Tibial nerve (tissue), 4 donors: ENCODE results near the gene CREBRF. TPM values are rescaled to one million over a fixed set of nuclear protein-coding genes. Genes with fewer than 3 reads are reported as not detected.

Experiments
- DNase-seq, 2 donors: peaks; one replicate each; pipeline ENCODE4 v3.0.0-alpha.2; 2019; ENCODE audit warnings: low spot score in 2 of 2
- H3K27ac ChIP-seq, 4 donors: fragments of 200-600 bp; sonication (generic) in 3 of 4; one replicate each; pipeline ENCODE4 v1.5.1; 2017 to 2019; ENCODE audit warnings: mild to moderate bottlenecking in 1 of 4
- H3K27me3 ChIP-seq, 2 donors: fragments of 200-600 bp; sonication (generic) in 1 of 2; one replicate each; pipeline versions ENCODE4 v1.5.1 to v1.6.0; 2017 to 2019
- H3K36me3 ChIP-seq, 3 donors: fragments of 200-600 bp; sonication (generic); one replicate each; pipeline ENCODE4 v1.5.1; 2018 to 2019
- H3K4me1 ChIP-seq, 4 donors: fragments of 200-600 bp; sonication (generic) in 3 of 4; one replicate each; pipeline ENCODE4 v1.5.1; 2017 to 2019
- H3K4me3 ChIP-seq, 4 donors: fragments of 200-600 bp; sonication (generic) in 3 of 4; one replicate each; pipeline ENCODE4 v1.5.1; 2017 to 2019; ENCODE audit warnings: mild to moderate bottlenecking in 1 of 4, moderate library complexity in 1 of 4
- H3K9me3 ChIP-seq, 4 donors: fragments of 200-600 bp; sonication (generic) in 3 of 4; one replicate each; pipeline ENCODE4 v1.5.1; 2017 to 2019
- EP300 ChIP-seq, 2 donors: sonication (generic); formaldehyde crosslinking; IDR thresholded peaks; one replicate each; pipeline ENCODE4 v1.6.1; 2017; ENCODE audit warnings: antibody characterized with exemption in 2 of 2, mild to moderate bottlenecking in 1 of 2
- POLR2A ChIP-seq, 2 donors: fragments of 450-650 bp; IDR thresholded peaks; one replicate each; pipeline ENCODE4 v1.6.1; 2017; ENCODE audit warnings: antibody characterized with exemption in 2 of 2, mild to moderate bottlenecking in 2 of 2, moderate library complexity in 2 of 2
- WGBS, 2 donors: methylation state at CpG; one replicate each; pipeline ENCODE4 v1.1.5; 2018; 5-methylcytosine and 5-hydroxymethylcytosine counted together
- total RNA-seq, 4 donors: library from RNA; depleted of rRNA; stranded (reverse); fragments of >200 nt; gene quantifications; one replicate each; pipeline ENCODE4 v1.1.0, GENCODE V29; 2016
- TF ChIP-seq, protein P1 (sequence below), 5 experiments: fragments of 200-600 bp in 3 of 5; fragments of 450-650 bp in 2 of 5; sonication (generic) in 3 of 5; IDR thresholded peaks; one replicate each; pipeline ENCODE4 v1.5.1; 2016 to 2019; ENCODE audit warnings: antibody characterized with exemption in 5 of 5, mild to moderate bottlenecking in 3 of 5, moderate library complexity in 2 of 5

CREBRF gene
- total RNA-seq, 4 donors from 2014 or later = 31.2 to 46.3 (median 40.5) TPM

DNA sequence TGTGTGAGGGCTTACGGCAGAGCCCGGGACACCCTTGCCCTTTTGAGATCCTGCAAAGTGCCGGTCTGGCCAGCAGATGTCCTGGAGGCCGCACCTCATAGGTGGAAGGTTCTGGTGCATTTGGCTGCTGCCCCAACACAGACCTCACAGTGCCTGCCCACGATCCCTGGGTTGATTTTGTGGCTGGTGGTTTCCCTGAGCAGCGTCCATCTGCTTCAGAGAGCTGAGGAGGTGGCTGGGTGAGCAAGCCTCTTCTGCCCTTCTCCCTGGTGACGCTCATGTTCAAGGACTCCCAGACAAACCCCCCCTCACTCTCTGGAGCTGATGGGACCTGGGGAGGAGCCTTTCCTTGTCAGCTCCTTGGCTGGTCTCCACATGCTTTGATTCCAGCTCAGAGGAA lies 107.1 kb downstream of the CREBRF start:
- Histone ChIP-seq H3K27me3 (no peaks in the 10 kb centered on the region), H3K9me3 (no peaks in the 10 kb centered on the region), H3K4me3 (no peak overlapping the region), H3K36me3 (peaks cover 0 to 69% (median 3%) of the 10 kb centered on the region in 3 donors), H3K4me1 (no peaks in the 10 kb centered on the region), H3K27ac (no peak overlapping the region)
- DNase-seq = no peak
- no peak for TF ChIP-seq EP300 (IDR thresholded peaks at IDR 0.05)
- no peak for TF ChIP-seq POLR2A (IDR thresholded peaks at IDR 0.05)
- TF ChIP-seq, protein P1, sequence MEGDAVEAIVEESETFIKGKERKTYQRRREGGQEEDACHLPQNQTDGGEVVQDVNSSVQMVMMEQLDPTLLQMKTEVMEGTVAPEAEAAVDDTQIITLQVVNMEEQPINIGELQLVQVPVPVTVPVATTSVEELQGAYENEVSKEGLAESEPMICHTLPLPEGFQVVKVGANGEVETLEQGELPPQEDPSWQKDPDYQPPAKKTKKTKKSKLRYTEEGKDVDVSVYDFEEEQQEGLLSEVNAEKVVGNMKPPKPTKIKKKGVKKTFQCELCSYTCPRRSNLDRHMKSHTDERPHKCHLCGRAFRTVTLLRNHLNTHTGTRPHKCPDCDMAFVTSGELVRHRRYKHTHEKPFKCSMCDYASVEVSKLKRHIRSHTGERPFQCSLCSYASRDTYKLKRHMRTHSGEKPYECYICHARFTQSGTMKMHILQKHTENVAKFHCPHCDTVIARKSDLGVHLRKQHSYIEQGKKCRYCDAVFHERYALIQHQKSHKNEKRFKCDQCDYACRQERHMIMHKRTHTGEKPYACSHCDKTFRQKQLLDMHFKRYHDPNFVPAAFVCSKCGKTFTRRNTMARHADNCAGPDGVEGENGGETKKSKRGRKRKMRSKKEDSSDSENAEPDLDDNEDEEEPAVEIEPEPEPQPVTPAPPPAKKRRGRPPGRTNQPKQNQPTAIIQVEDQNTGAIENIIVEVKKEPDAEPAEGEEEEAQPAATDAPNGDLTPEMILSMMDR (IDR thresholded peaks at IDR 0.05) = no peak
- WGBS, 2 donors = 72 to 78% methylated on average over 7 of the region's 7 CpGs

DNA sequence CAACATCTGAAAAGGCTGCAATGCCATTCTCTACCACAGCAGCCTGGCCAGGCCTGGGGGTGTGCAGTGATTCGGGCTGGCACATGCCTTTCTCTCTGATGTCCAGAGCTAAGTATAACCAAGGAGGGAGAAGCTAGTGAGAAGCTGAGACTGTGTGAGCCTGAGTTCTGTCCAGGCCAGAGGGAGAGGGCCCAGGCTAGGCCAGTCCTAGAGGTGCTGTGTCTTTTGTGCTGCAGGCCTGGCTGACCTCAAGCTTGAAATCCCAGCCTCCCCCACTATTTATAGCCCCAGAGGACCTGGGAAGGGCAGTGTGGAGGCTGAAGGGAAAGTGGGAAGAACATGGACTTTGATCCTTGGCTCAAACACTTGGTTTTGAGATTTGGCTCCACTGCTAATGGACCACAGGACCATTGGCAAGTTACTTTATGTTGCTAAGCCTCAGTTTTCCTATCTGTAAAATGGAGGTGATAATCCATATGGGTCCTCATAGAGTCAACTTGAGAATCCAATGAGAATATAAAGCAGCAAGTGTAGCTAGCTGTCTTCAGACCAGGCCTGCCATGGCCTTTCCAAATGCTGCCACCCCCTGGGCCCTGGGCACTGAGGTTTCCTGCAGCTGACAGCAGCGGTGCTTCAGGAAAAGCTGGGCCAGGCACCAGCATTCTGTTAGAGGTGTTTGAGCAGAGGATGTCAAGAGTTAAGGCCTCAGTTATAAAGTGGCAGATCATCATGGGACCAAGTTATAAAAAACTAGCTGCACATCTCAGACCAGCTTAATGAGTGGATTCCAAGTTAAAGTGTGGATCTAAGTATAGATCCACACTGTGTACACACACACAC lies 109.2 kb downstream of the CREBRF start:
- Histone ChIP-seq H3K4me3 (no peak overlapping the region), H3K27ac (no peak overlapping the region), H3K9me3 (no peaks in the 10 kb centered on the region), H3K36me3 (peaks cover 0 to 52% (median 0%) of the 10 kb centered on the region in 3 donors), H3K27me3 (no peaks in the 10 kb centered on the region), H3K4me1 (no peaks in the 10 kb centered on the region)
- 74 to 85% methylated on average over 2 of the region's 2 CpGs for WGBS, 2 donors
- DNase-seq = no peak
- TF ChIP-seq, protein P1 (IDR thresholded peaks at IDR 0.05) = no peak
- TF ChIP-seq EP300 (IDR thresholded peaks at IDR 0.05) (no peak), POLR2A (IDR thresholded peaks at IDR 0.05) (no peak)

DNA sequence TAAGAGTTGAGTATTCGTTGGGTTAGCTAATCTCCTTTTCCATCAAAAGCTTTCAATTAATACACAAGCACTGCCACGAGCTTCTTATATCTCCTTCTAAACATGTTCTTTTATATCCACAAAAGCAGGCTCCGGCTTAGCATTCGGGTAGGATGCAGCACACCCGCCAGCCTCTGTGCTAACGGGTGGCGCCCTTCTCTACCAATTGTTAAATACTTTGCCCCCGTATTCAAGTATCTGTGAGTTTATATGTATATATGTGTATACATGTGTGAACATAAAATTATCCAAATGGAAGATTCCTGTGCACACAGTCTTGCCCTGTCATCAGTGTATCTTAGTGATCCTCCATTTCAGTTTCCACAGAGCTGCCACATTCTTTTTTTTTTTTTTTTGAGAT lies 116.0 kb downstream of the CREBRF start:
- WGBS, 2 donors = 82 to 87% methylated on average over 8 of the region's 8 CpGs
- Histone ChIP-seq H3K36me3 (no peaks in the 10 kb centered on the region), H3K27me3 (no peaks in the 10 kb centered on the region), H3K9me3 (peaks cover 0 to 7% (median 0%) of the 10 kb centered on the region in 4 donors), H3K4me1 (no peaks in the 10 kb centered on the region), H3K27ac (no peak overlapping the region), H3K4me3 (no peak overlapping the region)
- DNase-seq = no peak
- TF ChIP-seq, protein P1 (IDR thresholded peaks at IDR 0.05) = no peak
- TF ChIP-seq POLR2A (IDR thresholded peaks at IDR 0.05) (no peak), EP300 (IDR thresholded peaks at IDR 0.05) (no peak)

DNA sequence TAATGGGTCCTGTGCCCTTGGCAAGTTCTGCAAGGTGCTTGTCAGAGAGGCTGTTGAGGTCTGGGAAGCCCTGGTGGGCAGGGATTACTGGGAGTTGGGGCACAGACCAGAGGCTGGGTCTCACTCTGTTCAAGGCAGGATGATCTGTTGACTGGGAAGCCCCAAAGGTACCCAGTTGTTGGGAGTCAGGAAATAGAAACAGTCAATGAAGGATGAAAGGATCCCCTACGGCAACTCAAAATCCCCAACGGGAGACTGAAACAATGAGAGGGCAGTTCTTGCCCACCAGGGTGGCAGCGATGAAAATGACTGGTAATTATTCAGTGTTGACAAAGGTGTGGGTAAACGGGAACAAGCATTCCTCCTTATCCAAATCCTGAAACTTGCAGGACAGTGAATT lies 119.4 kb downstream of the CREBRF start:
- TF ChIP-seq, protein P1 (IDR thresholded peaks at IDR 0.05) = no peak
- no peak for TF ChIP-seq EP300 (IDR thresholded peaks at IDR 0.05)
- TF ChIP-seq POLR2A (IDR thresholded peaks at IDR 0.05) = no peak
- Histone ChIP-seq H3K27ac (no peak overlapping the region), H3K36me3 (peaks cover 0 to 14% (median 0%) of the 10 kb centered on the region in 3 donors), H3K9me3 (peaks cover 0 to 17% (median 0%) of the 10 kb centered on the region in 4 donors), H3K4me1 (no peaks in the 10 kb centered on the region), H3K27me3 (no peaks in the 10 kb centered on the region), H3K4me3 (no peak overlapping the region)
- no peak for DNase-seq
- WGBS, 2 donors = 29 to 42% methylated on average over 4 of the region's 4 CpGs

DNA sequence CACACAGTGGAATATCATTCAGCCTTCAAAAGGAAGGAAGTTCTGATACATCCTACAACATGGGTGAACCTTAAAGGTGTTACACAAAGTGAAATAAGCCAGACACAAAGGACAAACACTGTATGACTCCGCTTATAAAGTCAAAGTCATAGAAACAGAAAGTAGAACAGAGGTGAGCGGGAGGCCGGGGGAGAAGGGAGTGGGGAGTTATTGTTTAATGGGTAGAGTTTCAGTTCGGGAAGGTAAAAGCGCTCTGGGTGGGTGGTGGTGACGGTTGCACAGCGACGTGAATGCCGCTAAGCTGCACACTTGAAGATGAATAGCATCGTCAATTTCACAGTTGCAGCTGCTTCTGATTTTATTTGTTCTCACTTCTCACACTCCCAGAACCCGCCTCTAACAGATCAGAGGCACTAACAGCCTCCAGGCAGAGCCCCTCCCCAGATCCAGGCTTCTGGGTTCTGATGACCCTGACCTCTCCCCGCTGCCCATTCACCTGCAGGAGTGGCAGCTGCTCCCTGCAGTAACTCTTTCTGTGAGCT lies 122.3 kb downstream of the CREBRF start:
- WGBS, 2 donors = 73 to 75% methylated on average over 12 of the region's 12 CpGs
- Histone ChIP-seq H3K4me3 (no peak overlapping the region), H3K27me3 (no peaks in the 10 kb centered on the region), H3K36me3 (peaks cover 0 to 14% (median 0%) of the 10 kb centered on the region in 3 donors), H3K27ac (no peak overlapping the region), H3K4me1 (no peaks in the 10 kb centered on the region), H3K9me3 (peaks cover 0 to 17% (median 0%) of the 10 kb centered on the region in 4 donors)
- no peak for DNase-seq
- TF ChIP-seq, protein P1 (IDR thresholded peaks at IDR 0.05) = no peak
- no peak for TF ChIP-seq POLR2A (IDR thresholded peaks at IDR 0.05)
- no peak for TF ChIP-seq EP300 (IDR thresholded peaks at IDR 0.05)
